Stomach (tissue), 9 donors: ENCODE data around the gene DAB1. TPM values are rescaled to one million over a fixed set of nuclear protein-coding genes. Genes with fewer than 3 reads are reported as not detected.

Source experiments
- DNase-seq, 2 donors: peaks; one replicate each; pipeline versions ENCODE4 v3.0.0 to v3.0.0-alpha.2; 2013 to 2019
- H3K27ac ChIP-seq, 5 donors: fragments of 200-600 bp in 4 of 5; sonication (generic) in 4 of 5; one replicate each; pipeline ENCODE4 v1.5.1; 2013 to 2019; ENCODE audit warnings: mild to moderate bottlenecking in 1 of 5, moderate library complexity in 1 of 5
- H3K27me3 ChIP-seq, 3 donors: fragments of 200-600 bp; sonication (generic); one replicate each; pipeline ENCODE4 v1.5.1; 2017 to 2019; ENCODE audit warnings: mixed run types in 1 of 3
- H3K36me3 ChIP-seq, 4 donors: fragments of 200-600 bp; sonication (generic); 1 replicate in 3 of 4; 2 replicates in 1 of 4; pipeline ENCODE4 v1.5.1; 2016 to 2019
- H3K4me1 ChIP-seq, 4 donors: fragments of 200-600 bp; sonication (generic); one replicate each; pipeline ENCODE4 v1.5.1; 2016 to 2019
- H3K4me3 ChIP-seq, 4 donors: fragments of 200-600 bp; sonication (generic) in 3 of 4; one replicate each; pipeline ENCODE4 v1.5.1; 2016 to 2019; ENCODE audit warnings: mild to moderate bottlenecking in 1 of 4
- H3K9me3 ChIP-seq, 4 donors: fragments of 200-600 bp; sonication (generic); one replicate each; pipeline ENCODE4 v1.5.1; 2016 to 2019
- EP300 ChIP-seq: sonication (generic); formaldehyde crosslinking; IDR thresholded peaks from one replicate; pipeline ENCODE4 v1.6.1; 2017; ENCODE audit warnings: antibody characterized with exemption
- POLR2A ChIP-seq, 4 donors: fragments of 450-650 bp; IDR thresholded peaks; one replicate each; pipeline ENCODE4 v1.6.1; 2016; ENCODE audit warnings: antibody characterized with exemption in 4 of 4, control low read depth in 2 of 4, mild to moderate bottlenecking in 1 of 4, moderate library complexity in 1 of 4
- POLR2AphosphoS5 ChIP-seq, 3 donors: sonication (generic); formaldehyde crosslinking; IDR thresholded peaks; one replicate each; pipeline ENCODE4 v1.6.1; 2016; ENCODE audit warnings: antibody characterized with exemption in 3 of 3
- WGBS, 5 donors: extraction: QIAGEN DNeasy Blood & Tissue Kit in 3 of 5; methylation state at CpG; one replicate each; pipeline versions ENCODE4 v1.1.5 to v1.1.7; 2013 to 2018; 5-methylcytosine and 5-hydroxymethylcytosine counted together
- intact Hi-C: fragments of 100-400 bp; cut with DNase I; formaldehyde crosslinking; loops from one replicate; pipeline ENCODE4 v1.15.1; 2023; ENCODE audit warnings: low total_unique reads
- polyA plus RNA-seq, 3 donors: library from polyadenylated mRNA; stranded (reverse); fragments of 200-250 nt; gene quantifications; one replicate each; pipeline ENCODE4 v1.2.3, GENCODE V29; 2013
- total RNA-seq, 5 donors: library from RNA; depleted of rRNA; stranded (reverse); fragments of >200 nt; gene quantifications; one replicate each; pipeline versions ENCODE4 v1.1.0 to v1.2.3, GENCODE V29; 2014 to 2016
- TF ChIP-seq, protein P1 (sequence below), 7 experiments: fragments of 450-650 bp in 4 of 7; fragments of 200-600 bp in 3 of 7; sonication (generic) in 3 of 7; IDR thresholded peaks; one replicate each; pipeline ENCODE4 v1.5.1; 2016 to 2019; ENCODE audit warnings: antibody characterized with exemption in 7 of 7, control low read depth in 2 of 7, mild to moderate bottlenecking in 1 of 7
- donor health status: healthy with polysubstance abuse.
- donor health status: Bipolar disorder and iron deficiency.
- donor health status: healthy.

Gene DAB1
- total and polyA plus RNA-seq, 8 donors: under 0.01 to 3.5 (median 0.61) TPM; not detected in 1

DNA sequence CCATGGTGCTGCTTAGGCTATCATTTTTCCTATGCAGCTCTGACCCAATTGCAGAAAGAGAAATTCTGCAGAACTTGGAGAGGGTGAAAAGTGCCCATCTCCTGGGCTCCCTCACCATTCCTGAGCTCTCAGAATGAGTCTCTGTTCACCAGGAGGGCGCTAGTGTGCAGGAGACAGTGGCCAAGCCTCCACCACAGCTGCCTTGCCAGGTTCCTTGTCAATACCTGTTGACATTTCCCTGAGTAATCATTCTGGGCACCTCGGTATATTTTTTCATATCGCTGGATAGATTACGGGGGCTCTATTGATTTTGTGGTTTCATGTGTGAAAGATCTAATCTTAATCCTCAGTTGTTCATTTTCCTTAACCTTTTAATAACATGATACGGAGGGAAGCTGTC, 445.0 kb downstream of the DAB1 start:
- no peaks in the 10 kb centered on the region for H3K36me3 ChIP-seq
- no peaks in the 10 kb centered on the region for H3K9me3 ChIP-seq
- peak in 1 of 2 donors; percentile 62 for DNase-seq
- no peak overlapping the region for H3K4me3 ChIP-seq
- WGBS, 5 donors: 35 to 50% (median 46%) methylated on average over 5 of the region's 5 CpGs
- peaks cover 0 to 10% (median 0%) of the 10 kb centered on the region in 3 donors for H3K27me3 ChIP-seq
- no peak overlapping the region for H3K27ac ChIP-seq
- no peak for TF ChIP-seq EP300
- TF ChIP-seq POLR2A (IDR thresholded peaks at IDR 0.05): no peak
- TF ChIP-seq, protein P1, sequence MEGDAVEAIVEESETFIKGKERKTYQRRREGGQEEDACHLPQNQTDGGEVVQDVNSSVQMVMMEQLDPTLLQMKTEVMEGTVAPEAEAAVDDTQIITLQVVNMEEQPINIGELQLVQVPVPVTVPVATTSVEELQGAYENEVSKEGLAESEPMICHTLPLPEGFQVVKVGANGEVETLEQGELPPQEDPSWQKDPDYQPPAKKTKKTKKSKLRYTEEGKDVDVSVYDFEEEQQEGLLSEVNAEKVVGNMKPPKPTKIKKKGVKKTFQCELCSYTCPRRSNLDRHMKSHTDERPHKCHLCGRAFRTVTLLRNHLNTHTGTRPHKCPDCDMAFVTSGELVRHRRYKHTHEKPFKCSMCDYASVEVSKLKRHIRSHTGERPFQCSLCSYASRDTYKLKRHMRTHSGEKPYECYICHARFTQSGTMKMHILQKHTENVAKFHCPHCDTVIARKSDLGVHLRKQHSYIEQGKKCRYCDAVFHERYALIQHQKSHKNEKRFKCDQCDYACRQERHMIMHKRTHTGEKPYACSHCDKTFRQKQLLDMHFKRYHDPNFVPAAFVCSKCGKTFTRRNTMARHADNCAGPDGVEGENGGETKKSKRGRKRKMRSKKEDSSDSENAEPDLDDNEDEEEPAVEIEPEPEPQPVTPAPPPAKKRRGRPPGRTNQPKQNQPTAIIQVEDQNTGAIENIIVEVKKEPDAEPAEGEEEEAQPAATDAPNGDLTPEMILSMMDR (IDR thresholded peaks at IDR 0.05): no peak
- peak in 2 of 3 donors; percentile 26 to 61 for TF ChIP-seq POLR2AphosphoS5 (IDR thresholded peaks at IDR 0.05)
- peaks cover 0 to 14% (median 8%) of the 10 kb centered on the region in 4 donors for H3K4me1 ChIP-seq
- intact Hi-C loops: no loop called here

DNA sequence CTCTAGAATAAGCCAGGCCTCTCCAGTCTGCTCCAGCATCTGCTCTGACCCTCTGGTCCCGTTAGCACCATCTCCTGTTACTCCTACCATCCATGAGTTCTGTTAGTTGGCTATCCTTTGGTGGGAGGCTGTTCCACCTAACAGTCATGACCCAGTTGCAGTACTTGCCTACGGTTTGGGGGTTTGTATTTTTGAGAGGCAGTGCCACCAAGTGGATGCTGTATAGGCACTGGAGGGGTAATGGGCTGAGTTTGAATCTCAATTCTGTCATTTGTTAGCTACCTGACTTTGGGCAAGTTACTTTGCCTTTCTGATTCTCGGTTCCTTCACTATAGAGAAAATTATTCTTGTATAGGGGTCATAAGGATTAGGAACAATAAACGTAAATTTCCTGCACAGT, 445.9 kb downstream of the DAB1 start:
- H3K4me3 ChIP-seq: no peak overlapping the region
- WGBS, 5 donors: 78 to 87% (median 84%) methylated on average over 4 of the region's 4 CpGs
- H3K27ac ChIP-seq: no peak overlapping the region
- TF ChIP-seq EP300 (no peak), POLR2AphosphoS5 (IDR thresholded peaks at IDR 0.05) (no peak), POLR2A (IDR thresholded peaks at IDR 0.05) (no peak)
- intact Hi-C loops: no loop called here
- no peaks in the 10 kb centered on the region for H3K9me3 ChIP-seq
- no peak for DNase-seq
- peaks cover 0 to 10% (median 0%) of the 10 kb centered on the region in 3 donors for H3K27me3 ChIP-seq
- H3K4me1 ChIP-seq: peaks cover 0 to 14% (median 8%) of the 10 kb centered on the region in 4 donors
- H3K36me3 ChIP-seq: no peaks in the 10 kb centered on the region

DNA sequence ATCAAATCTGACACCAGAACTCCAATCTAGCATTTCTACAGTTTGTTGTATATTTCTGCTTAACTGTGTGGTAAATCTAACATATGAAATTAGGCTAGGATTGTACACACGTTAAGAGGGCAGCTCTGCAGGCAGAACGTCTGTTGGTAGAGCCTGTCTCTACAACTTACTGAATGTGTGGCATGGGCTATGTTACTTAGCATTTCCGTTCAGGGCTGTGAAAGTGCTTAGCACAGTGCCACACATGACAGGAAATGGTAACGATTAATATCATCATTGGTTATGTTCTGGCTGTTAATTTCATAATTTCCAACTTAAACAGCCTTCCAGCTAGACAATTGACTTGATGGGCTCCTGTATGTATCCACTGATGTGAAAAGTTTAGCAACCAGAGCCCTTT, 448.4 kb downstream of the DAB1 start:
- no peak for DNase-seq
- Histone ChIP-seq H3K4me1 (peaks cover 0 to 14% (median 8%) of the 10 kb centered on the region in 4 donors), H3K9me3 (no peaks in the 10 kb centered on the region), H3K27ac (no peak overlapping the region), H3K27me3 (peaks cover 0 to 6% (median 0%) of the 10 kb centered on the region in 3 donors), H3K36me3 (no peaks in the 10 kb centered on the region), H3K4me3 (no peak overlapping the region)
- intact Hi-C loops: no loop called here
- 80 to 86% (median 81%) methylated on average over 4 of the region's 4 CpGs for WGBS, 5 donors
- no peak for TF ChIP-seq EP300
- TF ChIP-seq, protein P1 (IDR thresholded peaks at IDR 0.05): no peak
- no peak for TF ChIP-seq POLR2AphosphoS5 (IDR thresholded peaks at IDR 0.05)
- TF ChIP-seq POLR2A (IDR thresholded peaks at IDR 0.05): no peak

DNA sequence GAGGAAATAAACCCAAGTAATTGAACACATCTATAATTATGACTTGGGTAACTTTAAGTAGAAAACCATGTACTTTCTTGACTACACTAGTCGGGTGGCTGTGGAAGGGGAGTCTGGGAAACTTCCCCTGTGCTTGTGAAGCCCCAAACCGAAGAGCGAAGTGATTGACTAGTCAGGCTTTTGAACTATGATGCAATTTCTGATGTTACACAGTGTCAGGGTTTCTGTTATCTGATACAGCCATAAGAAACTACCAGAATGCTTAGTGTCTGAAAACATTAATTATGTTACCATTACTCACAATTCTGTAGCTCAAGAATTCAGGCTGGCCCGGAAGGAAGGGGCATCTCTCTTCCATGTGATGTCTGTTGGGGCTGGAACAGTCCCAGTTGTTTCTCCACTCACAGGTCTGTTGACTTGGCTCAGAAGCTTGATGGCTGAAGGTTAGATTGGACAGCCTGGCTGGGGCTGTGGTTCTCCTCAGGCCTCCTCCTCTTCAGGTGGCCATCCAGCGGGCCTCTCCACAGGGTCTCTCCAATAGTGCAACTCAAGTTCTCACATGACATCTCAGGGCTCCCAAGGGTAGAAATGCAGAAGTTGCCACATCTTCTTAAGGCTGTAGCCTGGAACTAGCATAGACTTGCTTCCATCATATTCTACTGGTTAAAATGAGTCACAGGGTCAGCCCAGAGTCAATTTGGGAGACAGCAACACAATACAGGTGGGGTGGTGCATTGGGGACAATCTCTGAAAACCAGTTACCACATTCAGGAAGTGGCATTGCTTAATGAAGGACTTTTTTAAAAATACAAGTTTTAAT, 449.7 kb downstream of the DAB1 start:
- H3K36me3 ChIP-seq: no peaks in the 10 kb centered on the region
- intact Hi-C loops: no loop called here
- H3K4me3 ChIP-seq: no peak overlapping the region
- WGBS, 5 donors: 72 to 90% (median 84%) methylated on average over 5 of the region's 5 CpGs
- H3K27me3 ChIP-seq: peaks cover 0 to 6% (median 0%) of the 10 kb centered on the region in 3 donors
- TF ChIP-seq EP300 (no peak), POLR2A (IDR thresholded peaks at IDR 0.05) (no peak), POLR2AphosphoS5 (IDR thresholded peaks at IDR 0.05) (no peak)
- TF ChIP-seq, protein P1 (IDR thresholded peaks at IDR 0.05): no peak
- DNase-seq: no peak
- H3K27ac ChIP-seq: no peak overlapping the region
- H3K9me3 ChIP-seq: no peaks in the 10 kb centered on the region
- peaks cover 0 to 6% (median 0%) of the 10 kb centered on the region in 4 donors for H3K4me1 ChIP-seq

DNA sequence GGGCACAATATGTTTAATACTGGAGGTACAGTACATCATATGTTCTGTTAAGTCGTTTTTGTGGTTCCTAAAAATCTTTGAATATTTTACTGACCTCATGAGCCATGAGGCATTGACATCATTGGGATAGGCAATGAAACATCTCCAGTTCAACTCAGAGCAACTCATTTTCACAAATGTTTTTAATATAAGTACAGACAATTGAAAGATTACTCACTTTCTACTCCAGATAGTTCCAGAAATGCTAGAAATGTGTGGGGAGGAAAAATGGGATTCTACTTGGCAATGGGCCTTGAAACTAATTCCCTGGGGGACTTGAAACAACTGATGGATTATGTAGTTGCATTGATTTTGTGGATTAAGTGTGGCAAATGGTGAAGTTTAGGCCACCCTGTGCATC, 450.9 kb downstream of the DAB1 start:
- no peak for TF ChIP-seq POLR2A (IDR thresholded peaks at IDR 0.05)
- no peak for TF ChIP-seq POLR2AphosphoS5 (IDR thresholded peaks at IDR 0.05)
- TF ChIP-seq EP300: no peak
- TF ChIP-seq, protein P1 (IDR thresholded peaks at IDR 0.05): no peak
- Histone ChIP-seq H3K9me3 (no peaks in the 10 kb centered on the region), H3K27ac (no peak overlapping the region), H3K4me1 (no peaks in the 10 kb centered on the region), H3K36me3 (no peaks in the 10 kb centered on the region), H3K4me3 (no peak overlapping the region), H3K27me3 (peaks cover 0 to 6% (median 0%) of the 10 kb centered on the region in 3 donors)
- intact Hi-C loops: no loop called here
- no peak for DNase-seq
- 52 to 84% (median 76%) methylated on average over 1 of the region's 1 CpG for WGBS, 5 donors
